Measurements from ENCODE around the gene C12orf76.
"Not testable (repeated sequence)": the region's sequence is repeated elsewhere in the genome, so short reads cannot be mapped to it uniquely, and the experiment has no call there.

Gene C12orf76, protein sequence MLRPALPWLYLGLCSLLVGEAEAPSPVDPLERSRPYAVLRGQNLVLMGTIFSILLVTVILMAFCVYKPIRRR

DNA sequence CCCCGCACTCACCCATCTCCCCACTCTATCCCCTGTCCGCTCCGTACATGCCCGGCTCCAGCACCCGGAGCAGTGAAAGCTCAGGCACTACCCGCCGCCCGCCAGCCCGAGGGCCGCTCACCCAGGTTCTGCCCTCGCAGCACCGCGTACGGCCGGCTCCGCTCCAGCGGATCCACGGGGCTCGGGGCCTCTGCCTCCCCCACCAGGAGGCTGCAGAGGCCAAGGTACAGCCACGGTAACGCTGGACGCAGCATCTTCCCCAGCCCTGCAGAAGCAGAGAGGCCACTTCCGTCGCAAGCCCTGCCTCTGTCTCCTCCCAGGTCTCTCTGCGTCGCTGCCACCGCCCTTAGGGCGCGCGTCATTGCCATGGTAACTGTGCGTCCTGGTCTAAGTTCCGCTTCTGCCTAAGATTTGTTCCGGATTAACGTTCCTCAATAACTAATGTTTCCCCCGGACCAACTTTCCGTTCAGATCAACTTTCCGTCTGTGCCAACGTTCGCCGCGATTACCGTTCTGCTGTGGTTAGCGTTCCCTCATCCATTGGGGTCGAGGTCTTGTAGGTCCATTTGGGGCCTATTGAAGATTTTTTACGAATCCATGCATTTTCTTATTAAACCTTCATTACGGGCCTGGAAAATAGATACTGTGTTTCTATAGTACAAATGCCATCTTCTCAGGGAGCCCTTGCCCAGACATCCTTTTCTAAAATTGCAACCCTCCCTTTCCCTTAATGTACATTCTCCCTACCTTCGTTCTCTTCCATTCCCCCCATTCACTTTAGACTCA, at the start of gene C12orf76:
C12orf76 (minus strand) TSS at position 281 of the 786 bp plus-strand sequence; CDS start at position 254, 27 bp downstream.
- peak; percentile 92 for DNase-seq

DNA sequence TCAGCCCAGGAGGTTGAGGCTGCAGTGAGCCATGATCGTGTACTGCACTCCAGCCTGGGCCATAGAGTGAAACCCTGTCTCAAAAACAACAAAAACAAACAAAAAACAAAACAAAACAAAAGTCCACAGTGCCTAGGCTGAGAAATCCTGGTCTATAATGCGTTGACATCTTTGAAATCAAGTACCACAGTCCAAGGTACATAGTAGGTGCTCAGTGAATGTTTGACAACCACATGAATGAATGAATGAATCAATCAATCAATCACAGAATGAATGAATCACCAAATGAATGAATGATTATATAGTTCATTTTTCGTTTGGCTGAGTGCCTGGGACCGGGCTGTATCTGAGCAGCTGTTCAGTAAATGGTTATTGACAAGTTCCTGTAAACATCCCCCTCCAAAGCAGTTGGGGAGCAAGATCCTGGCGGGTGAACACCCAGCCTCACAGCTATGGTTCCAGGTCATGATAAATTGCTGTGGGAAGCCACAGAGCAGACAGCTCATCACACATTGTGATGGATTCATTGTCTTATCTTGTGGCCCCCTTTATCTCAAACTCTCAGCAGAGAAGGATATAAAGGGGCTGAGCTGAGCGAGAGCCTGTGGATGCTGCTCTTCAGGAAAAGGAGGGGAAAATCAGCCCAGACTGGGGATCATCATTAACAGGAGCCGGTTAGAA, 45.4 kb upstream of the C12orf76 start:
- DNase-seq = no peak

DNA sequence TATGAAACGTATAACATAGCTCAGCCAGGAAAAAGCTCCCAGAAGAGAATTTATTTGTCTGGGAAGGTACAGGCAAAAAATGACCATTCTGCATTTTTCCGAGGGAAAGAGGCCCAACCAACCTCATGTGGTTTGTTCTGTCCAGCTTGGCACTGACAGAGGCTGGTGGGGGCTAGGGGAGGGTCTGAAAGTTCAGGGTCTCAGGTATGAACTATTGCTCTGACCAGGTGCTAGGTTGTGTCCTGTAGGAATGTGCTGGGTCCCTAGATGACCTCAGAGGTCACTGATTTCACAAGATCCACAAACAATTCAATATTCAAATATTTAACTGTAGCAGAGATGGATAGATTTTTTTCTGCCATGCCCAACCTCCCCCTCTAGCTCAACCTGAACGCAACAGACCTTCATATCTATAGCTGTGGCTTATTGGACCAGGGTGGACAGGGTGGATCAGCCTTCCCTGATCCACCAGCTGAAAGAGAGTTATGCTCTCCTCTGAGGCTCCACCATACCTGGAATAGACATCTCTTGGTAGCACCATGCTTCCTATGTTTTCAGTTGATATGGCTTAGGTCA, 42.9 kb upstream of the C12orf76 start:
- DNase-seq = no peak

DNA sequence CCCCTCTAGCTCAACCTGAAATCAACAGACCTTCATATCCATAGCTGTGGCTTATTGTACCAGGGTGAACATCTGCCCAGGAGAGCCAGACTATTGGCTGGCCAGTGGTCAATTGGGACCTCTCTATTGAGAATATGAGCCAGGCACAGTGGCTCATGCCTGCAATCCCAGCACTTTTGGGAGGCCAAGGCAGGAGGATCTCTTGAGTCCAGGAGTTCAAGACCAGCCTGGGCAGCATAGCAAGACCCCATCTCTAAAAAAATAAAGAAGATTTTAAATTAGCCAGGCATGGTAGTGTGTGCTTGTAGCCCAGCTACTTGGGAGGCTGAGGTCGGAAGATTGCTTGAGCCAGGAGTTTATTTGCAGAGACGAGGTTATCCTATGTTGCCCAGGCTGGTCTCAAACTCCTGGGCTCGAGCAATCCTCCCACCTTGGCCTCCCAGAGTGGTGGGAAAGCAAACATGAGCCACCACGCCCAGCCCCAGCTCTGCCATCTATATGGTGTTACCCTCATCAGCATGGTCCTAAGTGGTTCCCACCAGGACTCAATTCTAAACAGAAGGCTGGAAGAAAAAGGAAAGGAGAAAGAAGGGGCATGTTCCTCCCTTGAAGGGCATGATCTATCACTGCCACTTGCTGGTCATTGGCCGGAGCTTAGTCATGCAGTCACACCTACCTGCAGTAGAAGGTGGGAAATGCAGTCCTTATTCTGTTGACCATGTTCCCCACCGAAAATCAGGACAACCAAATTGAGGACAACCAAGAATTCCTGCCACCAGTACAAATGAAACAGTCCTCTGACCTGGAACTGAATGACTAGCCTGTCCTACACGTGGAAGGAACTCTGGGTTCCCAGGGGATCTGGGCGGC, 42.2 kb upstream of the C12orf76 start:
- DNase-seq = no peak

DNA sequence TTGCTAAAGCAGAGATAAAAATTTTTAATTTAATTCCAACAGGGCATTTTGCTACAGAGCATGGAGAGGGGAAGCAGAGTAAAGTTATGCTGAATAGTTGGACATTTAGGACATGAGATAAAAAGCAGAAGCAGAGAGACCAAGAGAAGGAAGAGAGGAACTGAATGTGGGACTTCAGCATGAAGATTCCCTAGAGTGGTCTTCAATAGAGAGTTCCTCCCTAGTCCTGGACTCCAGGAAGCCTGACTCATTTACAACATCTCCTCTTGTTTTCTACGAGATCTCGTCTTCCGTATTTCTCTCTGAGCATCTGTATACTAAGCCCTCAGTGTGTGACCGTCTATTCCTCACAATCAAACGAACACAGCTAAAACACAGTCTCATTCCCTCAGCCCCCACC, 40.6 kb upstream of the C12orf76 start:
- no peak for DNase-seq

DNA sequence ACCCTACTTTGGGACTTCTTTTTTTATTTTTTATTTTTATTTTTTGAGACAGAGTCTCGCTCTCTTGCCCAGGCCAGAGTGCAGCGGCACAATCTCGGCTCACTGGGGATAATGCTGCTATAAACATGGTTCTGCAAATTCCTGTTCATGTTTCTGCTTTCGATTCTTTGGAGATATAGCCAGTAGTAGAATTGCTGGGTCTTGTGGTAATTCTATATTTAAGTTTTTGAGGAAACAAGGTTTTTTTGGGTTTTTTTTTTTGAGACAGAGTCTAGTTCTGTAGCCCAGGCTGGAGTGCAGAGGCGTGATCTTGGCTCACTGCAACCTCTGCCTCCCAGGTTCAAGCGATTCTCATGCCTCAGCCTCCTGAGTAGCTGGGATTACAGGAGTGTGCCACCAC, 39.9 kb upstream of the C12orf76 start:
- not testable (repeated sequence) for DNase-seq

DNA sequence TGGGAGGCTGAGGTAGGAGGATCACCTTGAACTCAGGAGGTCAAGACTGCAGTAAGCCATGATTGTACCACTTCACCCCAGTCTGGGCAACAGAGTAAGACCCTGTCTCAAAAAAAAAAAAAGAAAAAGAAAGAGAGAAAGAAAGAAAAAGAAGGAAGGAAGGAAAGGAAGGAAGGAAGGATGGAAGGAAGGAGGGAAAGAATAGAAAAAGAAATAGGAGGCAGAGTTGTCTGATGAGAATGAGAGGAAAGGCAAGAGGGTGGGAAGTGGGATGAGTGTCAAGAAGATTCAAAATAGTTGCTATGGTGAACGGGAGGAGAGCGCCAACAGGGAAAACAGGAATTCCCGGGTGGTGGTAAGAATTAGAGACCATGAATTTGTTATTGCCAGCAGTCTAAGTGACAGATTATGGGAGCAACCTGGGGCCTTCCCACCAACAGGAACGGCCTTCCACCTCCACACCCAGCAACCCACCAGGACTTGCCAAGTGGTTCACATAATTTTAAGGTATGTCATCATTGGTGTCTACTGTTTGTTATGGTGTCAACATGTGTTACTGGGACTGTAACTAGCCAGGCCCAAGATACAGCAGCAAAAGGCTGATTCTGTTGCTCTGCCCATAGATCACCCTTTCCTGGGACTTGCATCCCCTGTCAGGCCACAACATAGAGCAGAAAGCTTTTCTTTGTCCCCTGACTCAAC, 36.1 kb upstream of the C12orf76 start:
- no peak for DNase-seq

DNA sequence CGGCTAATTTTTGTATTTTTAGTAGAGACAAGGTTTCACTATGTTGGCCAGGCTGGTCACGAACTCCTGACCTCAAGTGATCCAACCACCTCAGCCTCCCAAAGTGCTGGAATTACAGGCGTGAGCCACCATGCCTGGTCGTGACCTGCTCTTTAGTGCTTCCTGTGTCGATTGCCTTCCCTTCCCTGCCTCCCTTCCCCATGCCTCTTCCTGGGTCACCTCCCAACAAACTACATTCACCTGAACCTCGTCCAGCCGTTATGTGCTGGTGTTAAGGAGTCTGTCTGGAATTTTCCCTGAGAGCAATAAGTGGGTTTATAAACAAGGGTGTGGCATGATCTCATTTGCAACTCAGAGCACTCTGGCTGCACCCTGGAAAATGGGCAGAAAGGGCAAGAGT, 32.1 kb upstream of the C12orf76 start:
- no peak for DNase-seq

DNA sequence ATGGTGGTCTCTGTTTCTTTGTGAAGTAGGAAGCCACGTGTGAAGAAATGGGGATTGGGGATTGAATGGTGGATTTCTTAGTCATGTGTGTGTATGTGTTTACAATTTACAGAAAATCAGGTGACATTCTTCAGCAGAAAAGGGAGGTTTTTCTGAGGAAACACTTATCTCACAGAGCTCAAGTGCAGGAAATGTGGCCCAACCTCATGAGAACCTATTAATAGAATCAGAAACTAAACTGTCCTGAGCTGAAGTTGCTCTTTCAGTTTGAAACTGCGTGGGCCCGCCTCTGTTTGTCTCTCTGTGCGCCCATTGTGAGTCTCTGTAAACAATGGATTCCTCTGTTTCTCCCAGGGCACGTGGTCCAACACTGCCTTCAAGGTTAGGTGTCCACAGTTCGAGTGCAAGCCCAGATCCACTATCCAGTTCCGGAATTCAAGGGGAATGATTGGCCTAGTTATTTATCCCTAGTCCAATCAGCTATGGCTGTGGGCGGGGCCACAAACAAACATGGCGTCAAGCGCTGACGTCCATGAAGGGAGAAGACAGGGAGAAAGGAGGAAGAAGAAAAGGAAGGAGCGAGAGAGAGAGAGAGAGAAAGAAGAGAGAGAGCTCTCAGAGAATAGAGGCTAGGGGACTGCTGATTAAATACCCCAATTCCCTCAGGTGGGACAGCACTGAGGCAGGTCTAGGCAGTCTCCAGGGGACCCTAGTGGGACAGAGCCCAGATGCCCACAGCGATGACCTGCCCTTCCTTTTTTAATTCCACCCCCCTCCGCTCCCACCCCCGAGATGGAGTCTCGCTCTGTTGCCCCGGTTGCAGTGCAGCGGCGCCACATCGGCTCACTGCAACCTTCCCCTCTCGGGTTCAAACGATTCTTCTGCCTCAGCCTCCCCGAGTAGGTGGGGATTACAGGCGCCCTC, 31.4 kb upstream of the C12orf76 start:
- peak; percentile 93 for DNase-seq

DNA sequence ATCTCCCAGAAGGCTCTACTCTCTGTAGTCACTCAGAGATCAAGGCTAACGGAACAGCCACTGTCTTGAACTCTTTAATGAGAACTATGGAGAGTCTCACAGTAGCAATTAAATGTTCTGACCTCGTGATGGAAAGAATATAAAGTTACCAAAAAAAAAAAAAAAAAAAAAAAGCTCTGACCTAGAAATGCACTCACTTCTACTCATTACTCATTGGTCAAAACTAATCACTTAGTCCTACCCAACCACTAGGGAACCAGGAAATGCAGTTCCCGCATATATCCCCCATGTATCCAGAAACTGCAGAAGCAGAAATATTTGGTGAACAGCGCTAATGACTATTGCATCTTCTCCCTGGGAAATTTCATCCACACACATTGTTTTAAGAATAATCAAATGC, 29.5 kb upstream of the C12orf76 start:
- DNase-seq = no peak

DNA sequence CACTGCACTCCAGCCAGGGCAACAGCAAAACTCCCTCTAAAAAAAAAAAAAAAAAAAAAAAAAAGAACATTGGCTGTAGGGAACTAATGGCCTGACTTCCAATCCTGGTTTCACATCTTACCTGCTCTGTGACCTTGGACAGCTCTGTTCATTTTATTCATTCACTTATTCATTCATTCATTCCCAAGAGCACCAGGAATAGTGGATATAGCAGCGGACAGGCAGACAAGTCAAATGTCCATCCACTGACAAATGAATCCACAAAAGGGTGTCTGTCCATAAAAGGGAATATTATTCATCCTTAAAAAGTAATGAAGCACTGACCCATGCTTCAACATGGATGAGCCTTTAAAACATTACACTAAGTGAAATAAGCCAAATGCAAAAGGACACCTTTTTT, 27.6 kb upstream of the C12orf76 start:
- no peak for DNase-seq

DNA sequence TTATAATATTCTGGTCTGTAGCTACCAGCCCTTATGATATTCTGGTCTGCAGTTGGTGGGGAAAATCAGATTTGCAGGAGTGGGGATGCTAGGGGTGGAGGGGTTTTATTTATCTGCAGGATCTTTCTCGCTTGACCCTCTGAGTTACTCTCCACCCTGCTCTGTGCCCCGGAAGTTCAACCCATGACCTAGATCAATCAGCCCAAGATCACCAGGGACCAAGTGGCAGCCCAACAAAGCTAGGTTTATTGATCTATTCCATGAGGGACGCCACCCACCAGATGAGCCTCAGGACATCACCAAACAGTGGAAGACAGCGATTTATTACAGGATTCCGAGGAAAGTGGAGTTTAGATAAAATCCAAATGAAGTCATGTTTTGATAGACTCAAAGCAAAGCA, 25.8 kb upstream of the C12orf76 start:
- DNase-seq = no peak

DNA sequence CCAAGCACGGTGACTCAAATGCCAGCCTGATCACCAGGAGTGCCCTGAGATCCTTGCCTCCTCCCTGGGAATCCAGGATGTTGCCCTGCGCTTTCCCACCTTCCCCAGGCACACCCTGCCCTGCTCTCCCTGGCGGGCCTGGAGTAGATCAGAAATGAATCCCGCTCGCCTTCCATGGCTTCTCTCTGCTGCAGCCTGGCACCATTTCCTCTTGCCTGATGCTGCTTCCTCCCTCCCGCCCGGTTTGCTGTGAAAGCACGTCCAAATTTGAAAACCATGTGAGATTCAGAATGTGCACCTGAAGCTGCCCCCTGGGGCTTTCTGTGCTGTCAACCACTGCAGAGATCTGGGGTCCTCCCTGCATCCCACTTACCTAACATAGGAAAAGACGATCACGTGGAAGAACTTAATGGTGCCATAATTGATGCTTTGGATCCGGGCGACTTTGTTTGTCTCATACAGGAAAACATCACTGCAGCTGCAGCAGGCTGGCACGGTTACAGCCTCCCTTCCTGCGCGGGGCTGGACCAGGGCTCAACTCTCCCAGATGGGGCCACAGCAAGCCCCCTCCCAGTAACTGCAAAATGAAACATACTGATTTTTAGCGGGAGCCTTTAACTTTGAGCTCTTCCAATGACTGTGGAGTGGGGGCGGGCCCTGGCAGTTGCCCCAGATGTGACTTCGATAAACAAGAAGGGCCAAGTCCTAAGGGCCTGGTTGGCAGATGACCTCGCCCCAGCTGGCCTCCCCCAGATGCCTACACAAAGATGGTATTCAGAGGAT, 24.9 kb upstream of the C12orf76 start:
- peak; percentile 11 for DNase-seq

DNA sequence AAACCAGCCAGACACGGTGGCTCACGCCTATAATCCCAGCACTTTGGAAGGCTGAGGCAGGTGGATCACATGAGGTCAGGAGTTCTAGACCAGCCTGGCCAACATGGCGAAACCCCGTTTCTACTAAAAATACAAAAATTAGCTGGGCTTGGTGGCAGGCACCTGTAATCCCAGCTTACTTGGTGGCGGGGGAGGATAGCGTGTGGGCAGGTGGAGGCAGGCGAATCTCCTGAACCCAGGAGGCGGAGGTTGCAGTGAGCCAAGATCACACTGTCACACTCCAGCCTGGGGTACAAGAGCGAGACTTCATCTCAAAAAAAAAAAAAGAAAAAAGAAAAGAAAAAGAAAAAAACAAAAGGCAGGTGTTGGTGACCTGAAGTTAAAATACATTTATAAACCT, 24.3 kb upstream of the C12orf76 start:
- DNase-seq = not testable (repeated sequence)

DNA sequence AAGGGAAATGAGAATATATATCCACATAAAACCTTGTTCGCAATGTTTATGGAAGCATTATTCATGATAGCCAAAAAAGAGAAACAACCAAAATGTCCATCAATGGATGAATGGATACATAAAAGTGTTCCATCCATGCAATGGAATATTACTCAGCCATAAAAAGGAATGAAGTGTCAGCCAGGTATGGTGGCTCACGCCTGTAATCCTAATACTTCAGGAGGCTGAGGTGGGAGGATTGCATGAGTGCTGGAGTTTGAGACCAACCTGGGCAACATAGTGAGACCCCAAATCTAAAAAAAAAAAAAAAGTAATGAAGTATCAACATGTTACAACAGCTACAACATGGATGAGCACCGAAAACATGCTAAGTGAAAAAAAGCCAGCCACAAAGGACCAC, 23.6 kb upstream of the C12orf76 start:
- no peak for DNase-seq

DNA sequence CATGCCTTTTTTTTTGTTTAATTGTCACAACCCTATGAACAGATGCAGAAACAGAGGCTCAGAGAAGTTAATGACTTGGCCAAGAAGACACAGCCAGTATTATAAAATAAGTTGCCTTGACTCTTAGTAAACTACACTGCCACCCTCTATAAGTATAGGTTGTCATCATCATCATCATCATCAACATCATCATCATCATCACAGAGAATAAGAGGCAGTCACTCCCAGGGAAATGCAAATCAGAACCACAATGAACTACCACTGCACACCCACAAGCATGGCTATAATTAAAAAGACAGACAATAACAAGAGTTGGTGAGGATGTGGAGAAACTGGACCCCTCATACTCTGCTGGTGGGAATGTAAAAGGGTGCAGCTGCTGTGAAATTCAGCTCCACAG, 23.2 kb upstream of the C12orf76 start:
- no peak for DNase-seq

DNA sequence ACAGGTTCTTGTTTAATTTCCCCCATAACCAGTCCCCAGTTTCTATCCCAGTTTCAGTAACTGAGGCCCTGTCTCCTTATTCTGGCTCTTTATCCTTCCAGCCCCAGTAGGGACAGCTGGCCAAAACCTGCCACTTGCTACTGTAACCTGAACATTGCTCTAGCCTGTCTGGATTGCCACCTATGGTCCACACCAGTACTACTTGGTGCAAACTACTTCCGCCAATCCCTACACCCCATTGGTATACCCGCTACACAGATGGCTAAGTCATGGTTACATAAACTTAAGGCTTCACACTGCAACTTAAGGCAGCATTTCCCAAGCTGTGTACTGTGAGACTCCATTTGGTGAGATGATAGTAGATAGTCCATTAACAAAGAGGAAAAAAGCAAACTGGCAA, 20.3 kb upstream of the C12orf76 start:
- no peak for DNase-seq

DNA sequence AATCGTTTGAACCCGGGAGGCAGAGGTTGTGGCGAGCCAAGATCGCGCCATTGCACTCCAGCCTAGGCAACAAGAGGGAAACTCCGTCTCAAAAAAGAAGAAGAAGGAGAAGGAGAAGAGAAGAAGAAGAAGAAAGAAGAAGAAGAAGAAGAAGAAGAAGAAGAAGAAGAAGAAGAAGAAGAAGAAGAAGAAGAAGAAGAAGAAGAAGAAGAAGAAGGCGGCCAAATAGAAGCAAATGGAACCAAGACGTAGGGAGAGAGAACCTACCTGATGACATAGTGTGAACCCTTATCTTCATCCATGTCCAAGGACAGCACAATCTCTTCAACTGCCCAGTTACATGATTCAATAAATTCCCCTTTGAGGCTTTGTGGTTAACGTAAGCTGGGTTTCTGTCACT, 19.8 kb upstream of the C12orf76 start:
- not testable (repeated sequence) for DNase-seq

DNA sequence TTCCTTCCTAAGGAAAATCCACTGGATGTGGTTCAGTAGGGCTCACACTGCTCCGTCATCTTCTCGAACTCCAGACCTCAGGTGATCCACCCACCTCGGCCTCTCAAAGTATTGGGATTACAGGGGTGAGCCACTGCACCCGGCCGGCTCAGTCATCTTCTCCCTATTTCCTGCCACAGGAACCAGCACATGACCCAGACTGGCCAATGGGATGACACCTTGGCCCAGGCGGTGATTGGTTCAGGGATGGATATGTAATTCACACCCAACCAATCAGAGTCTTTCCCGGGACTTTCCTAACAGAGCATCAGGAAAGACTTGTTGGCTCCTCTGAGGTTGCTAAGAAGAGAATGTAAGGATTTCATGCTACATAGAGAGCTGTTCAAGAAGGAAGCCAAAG, 19.2 kb upstream of the C12orf76 start:
- no peak for DNase-seq

DNA sequence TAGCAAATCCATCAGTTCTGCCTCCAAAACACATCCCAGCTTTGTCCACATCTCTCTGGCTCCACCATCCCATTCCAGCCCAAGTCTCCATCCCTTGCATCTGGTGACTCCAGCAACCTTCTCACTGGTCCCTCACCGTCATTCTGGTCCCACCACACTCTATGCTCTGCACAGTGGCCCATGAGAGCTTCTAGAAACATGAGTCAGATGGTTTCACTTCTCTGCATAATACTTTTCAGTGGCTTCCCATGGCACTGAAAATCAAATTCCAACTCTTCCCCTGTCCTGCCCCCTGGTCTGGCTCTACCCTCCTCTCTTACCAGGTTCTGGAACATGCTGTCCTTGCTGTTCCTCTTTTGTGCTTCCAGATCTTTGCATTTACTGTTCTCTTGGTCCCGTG, 17.2 kb upstream of the C12orf76 start:
- no peak for DNase-seq

All from NCI-H2029 treated with DMSO at 0.1 percent for 48 hours (cell line).